COLO829 (cell line): ENCODE data around the gene FOXE3.

ENCODE experiments used
- DNase-seq: peaks from one replicate; pipeline ENCODE4 v3.0.0; 2012; ENCODE audit warnings: low spot score

Gene FOXE3

DNA sequence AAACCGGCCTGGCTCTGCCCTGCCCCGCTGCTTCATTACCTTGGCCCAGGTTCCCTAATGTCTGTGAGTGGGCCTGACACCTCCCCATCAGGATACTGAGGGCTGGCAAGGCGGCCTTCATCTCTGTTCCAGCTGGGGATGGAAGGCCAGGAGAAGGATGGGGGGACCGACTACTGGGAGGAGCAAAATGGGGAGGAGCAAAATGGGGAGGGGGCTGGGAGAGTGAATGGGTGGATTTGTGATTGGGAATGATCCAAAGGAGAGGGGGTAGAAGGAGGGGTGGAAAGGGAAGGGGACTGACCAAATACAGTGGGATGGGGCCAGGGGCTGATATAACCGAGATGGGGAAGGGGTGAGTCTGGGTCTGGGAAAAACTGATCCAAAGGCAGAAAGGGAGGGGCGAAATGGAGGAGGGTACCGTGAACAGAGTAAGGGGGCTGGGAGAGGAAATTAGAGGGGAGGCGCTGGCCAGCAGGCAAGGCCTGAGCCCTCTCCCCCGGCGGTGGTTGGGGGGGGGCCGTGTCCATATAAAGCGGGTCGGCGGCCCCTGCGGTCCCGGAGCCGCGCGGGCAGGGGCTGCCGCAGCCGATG is at the start of gene FOXE3:
Gene FOXE3 (plus strand): TSS at position 558 of the 591 bp plus-strand sequence. CDS start 31 bp downstream, at position 589.
- DNase-seq, result no peak

DNA sequence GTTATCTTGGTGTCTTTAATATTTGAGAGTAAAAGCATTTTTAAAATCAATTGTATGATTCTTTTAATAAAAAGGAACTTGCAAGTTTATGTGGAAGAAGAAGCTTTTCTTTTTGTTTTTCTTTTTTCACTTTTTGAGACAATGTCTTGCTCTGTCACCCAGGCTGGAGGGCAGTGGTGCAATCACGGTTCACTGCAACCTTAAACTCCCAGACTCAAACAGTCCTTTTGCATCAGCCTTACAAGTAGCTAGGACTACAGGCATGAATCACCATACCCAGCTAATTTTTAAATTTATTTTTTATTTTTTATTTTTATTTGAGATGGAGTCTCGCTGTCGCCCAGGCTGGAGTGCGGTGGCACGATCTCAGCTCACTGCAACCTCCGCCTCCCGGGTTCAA is 48.4 kb upstream of the FOXE3 start:
- DNase-seq, result no peak

DNA sequence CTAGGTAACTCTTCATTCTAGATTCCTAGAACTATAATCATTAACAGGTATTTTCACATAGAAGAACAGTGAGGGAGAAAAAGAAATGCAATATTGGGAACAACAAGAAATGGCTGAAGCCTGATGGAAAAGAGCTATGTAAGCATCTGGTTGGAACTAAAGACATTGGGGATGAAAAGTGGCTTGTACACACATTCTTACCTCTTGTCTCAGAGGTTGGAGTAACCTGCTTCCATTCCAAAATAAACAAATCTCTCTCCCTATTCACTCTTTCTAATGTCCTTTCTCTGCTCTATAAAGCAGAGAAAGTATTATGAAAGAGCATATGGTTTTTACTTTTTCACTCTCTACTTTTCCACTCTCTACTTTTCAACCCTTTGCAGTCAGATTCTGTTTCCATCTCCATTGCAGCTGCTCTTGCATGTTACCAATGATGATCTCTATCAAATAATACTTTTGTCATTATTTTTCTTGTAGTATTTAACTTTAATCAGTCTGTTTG is 45.0 kb upstream of the FOXE3 start:
- DNase-seq, result no peak

DNA sequence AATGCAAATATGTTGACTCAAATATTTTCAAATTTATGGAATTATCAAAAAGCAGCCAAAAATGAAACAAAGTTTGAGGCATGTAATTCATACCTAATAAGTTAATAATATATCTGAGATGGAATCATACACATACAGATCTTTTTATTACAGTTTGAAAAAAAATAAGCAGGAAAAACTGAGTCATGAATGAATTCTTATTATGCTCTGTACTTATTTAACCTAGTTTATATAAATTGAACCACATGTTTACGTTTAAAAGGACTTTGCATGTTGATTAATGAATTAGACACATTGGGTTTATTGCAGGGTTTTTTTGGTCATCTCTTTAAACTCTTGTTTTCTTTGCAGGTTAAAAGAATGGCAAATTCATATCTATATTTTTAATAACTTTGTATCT is 41.6 kb upstream of the FOXE3 start:
- peak; percentile 37 for DNase-seq

DNA sequence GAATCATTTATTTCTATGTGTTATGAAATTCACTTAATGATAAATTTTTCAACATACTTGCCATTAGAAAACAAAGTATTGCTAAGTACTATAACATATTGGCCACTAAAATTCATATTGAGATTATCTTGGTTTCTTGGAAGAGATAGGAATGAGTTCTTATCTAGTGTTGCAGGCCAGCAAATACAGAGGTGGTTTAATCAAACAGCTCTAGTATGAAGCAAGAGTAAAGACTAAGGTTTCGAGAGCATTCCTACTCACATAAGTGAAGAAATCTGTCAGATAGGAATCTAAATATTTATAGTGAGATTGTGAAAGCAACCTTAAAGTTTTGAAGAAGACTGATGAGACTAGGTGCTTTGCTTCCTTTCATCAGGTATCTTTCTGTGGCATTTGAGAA is 37.9 kb upstream of the FOXE3 start:
- DNase-seq, result no peak

DNA sequence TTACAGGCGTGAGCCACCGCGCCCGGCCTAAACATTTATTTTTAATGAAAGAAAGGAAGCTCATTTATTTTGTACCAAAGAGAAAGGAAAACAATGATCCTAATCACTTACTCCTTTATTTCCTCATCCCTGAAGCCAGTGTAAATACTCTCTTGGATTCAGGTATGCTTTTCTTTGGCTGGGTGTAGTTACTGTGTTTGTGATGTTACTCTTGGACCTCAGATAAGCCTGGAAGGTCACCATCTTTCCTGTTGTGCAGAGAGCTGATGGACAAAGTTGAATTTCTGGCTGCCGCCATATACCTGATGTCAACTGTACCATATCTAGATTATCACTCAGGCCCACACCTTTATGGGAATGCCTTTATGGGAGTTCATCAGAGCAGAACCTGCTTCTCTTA is 35.4 kb upstream of the FOXE3 start:
- no peak for DNase-seq

DNA sequence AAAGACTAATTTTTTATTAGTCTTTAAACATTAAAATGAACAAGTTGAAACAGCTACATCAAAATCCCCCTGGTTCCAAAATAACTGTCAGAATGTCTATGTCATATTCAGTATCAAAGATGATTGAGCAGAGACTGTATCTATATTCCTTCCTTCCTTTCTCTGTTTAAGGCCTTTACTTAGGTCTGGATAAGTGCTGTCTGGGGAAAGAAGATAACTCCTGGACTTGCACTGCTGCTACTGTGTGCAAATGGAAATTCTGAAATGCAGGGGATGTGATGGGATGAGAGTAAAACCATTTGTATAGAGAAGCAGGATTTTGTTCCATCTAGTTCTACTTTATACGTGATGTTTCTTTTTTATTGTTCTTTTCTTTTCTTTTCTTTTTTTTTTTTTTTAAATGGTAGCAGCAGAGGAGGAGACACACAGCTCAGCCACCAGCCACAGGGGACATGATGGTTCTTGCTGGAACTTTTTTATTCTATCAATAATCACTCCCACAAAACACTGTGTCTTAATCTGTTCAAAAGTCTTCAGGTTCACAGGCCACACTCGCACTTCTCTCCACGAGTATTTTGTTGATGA is 33.6 kb upstream of the FOXE3 start:
- no peak for DNase-seq

DNA sequence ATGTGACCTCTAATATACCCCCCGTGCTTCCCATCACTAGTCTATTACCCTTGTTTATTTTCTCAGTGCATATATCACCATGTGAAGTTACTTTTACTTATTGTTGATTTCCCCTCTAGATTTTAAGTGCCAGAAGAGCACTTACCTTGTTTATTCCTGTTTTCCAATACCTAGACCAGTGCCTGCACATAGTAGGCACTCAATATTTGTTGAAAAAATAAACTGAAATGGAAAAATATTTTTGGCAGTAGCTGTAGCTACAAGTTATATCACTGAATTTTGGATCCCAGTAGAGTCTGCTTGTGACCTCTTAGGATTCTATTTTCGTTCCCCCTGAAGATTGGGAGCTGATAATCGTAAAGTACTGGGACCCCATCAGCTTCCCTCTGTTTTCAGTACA is 32.0 kb upstream of the FOXE3 start:
- no peak for DNase-seq

DNA sequence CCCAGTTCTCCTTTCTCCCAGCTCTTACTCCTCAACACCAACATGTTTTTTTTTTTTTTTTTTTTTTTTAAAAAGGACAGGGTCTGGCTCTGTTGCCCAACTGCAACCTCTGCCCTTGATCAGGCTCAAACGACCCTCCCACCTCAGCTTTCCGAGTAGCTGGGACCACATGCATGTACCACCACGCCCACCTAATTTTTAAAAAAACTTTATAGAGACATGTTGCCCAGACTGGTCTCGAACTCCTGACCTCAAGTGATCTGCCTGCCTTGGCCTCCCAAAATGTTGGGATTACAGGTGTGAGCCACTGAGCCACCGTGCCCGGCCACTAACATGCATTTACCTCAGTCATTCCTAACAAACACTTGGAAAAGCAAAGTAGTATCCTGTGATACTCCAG is 31.1 kb upstream of the FOXE3 start:
- no peak for DNase-seq

DNA sequence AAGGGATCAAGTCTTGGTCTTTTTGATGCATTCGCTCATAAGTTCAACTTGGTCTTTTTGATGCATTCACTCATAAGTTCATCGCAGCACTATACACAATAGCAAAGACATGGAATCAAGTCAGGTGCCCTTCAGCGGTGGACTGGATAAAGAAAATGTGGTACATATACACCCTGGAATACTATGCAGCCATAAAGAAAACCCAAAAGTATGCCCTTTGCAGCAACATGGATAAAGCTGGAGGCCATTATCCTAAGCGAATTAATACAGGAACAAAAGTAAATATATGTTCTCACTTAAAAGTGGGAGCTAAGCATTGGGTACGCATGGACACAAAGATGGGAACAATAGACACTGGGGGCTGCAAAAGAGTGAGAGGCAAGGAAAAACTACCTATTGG is 29.8 kb upstream of the FOXE3 start:
- DNase-seq, result no peak

DNA sequence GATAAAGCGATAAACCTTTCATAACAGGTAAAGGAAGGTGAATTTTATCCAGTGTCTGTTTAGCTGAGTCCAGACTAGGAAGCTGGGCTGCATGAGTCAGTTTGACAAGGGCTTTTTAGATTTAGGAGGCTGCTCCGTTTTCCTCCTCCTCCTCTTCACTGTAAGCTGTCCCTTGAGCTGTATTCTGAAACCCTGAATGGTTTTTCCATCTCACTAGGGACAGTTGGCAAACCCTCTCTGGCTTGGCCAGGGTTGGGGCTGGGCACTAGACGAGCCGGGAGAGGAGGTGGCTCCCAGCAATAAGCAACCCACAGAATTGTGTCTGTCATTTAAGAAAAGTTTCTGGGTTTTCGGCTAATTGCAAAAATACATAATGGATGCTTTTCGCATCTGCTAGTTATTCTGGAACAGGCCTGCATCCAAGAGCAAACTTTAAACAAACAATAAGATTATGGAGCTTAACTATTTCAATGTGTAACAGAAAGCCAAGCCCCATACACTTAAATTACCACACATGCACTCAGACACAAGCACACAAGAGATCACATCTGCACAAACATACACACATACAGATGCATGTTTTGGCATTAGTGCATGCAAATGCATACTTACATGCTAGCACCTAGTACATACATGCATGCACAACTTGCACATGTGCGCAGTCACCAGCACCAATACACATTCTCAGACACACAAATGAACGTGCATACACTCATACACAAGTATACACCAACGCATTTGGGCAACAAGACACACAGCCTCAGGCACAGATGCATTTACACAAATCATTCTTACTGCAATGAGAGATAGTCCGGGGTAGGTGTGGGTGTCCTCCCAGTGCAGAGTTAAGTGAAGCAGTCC is 27.8 kb upstream of the FOXE3 start:
- no peak for DNase-seq

DNA sequence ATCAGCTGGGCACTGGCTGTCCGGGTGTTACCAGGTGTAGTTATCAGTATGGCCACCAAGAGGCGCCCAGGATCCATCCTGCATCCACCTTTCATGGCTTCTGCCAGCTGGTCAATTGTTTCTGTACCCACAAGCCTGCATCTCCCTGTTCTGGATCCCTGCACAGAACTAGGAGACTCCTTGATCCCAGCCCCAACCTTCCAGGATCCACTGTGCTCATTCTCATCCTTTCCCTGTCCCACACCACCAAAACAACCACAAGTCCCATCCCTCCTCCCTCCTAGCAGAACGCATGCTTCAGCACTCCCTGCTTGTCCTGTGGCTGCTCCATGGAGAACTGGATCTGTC is 27.2 kb upstream of the FOXE3 start:
- peak; percentile 62 for DNase-seq

DNA sequence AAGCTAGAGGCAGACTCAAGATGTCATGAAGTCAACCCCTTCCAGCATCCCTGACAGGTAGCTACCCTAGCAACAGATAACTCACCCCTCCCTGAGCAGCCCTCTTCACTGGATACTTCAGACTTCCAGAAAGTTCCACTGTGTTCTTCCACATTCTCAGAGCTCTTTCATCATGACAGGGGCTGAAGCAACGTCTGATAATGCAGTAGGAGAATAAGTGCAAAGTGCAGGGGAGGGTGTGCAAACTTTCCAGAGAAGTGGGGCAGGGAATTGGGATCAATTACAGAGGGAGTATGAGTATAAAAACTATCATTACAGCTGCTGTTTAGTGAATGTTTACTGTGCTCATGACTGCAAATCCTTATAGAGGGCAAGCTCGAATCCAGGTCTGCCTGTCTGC is 26.4 kb upstream of the FOXE3 start:
- no peak for DNase-seq

DNA sequence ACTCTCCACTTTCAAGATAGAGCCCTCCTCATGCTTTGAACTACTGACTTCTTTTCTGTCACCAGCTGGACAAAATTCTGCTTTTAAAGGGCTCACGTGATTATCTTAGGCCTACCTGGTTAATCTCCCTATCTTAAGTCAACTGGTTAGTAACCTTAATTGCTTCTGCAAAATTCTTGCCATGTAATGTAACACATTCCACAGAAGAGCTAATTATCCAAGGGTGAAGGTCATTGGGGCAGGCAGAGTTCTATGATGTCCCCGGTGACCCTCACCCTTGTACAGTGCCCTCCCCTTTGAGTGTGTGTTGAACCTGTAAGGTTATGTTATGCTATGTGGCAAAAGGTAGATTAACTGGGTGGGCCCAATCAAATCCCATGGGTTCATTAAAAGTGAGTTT is 25.2 kb upstream of the FOXE3 start:
- DNase-seq, result no peak

DNA sequence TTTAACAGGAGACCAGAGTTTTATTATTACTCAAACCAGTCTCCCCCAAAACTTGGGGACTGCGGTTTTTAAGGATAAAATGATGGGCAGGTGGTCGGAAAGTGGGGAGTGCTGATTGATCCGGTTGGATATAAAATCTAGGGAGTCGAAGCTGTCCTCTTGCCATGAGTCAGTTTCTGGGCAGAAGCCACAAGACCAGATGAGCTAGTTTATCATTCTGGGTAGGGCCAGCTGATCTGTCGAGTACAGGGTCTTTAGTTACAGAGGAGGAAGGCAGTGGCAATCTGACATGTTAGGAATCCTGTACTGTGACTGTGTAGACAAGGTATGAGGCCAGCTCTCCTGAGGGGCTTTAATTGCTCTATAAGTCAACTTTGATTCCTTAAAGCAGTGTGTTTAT is 22.9 kb upstream of the FOXE3 start:
- no peak for DNase-seq

DNA sequence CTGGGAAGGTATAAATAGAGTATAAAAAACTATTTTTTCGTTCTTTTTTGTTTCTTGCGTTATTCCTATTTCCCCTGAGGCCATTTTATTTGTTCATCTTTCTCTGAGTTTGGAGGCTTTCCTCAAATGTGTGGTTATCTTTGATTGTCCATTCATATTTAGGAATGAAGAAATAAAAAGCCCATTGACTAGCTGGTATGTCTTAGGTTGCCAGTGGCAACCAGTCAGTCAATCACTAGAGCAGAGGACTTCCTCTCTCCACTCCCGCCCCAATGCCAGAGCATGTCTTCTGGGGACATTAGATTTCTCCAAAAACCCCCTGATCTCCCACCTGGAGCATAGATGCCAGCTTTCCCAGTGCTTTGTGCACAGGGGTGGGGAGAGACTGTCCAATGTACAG is 20.7 kb upstream of the FOXE3 start:
- peak; percentile 96 for DNase-seq

DNA sequence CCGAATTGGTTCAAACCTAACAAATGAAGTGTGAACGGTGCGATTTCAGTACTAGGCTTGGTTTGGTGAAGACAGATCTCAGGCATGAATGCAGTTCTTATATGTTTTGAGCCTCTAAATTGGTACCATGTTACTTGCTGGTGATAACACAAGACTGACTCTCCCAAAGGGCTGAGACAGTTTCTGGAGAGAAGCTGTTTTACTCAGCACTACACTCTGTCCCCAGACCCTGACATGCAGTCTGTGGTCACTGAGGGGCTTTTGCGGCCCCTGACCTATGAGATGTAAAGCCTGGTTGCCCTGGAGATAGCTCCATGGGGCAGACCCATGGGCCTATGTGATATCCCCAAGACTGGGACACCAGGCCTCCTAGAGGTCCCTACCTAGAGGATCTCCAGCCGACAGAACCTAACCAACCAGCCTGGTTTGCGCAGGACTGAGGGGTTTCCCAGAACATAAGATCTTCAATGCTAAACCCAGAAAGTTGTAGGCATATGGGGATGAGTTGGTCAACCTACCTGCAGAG is 19.4 kb upstream of the FOXE3 start:
- no peak for DNase-seq

DNA sequence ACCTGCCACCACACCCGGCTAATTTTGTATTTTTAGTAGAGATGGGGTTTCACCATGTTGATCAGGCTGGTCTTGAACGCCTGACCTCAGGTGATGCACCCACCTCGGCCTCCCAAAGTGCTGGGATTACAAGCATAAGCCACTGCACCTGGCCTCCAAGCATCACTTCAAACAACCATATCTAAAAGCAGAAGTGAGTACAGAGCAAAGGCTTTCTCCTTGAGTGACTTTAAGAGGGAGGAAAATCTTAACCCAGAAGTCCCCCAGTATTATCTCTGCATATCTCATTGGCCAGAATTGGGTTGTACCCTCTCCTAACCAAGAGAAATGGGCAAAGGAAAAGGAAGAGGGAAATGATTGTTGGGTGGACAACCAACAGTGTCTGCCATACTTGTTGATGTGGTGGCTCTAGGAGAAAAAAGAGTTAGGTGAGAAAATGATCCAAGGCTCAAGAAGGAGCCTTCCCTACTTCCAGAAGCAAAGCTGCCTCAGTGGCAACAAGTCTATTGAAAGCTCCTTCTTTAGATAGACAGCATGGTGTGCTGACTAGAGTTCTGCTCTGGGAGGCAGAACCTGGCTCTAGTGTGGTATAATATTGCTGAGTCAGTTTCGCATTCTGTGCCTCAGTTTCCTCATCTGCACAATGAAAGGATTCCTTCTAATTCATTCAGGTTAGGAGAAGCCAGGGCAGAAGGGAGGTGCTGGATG is 16.8 kb upstream of the FOXE3 start:
- DNase-seq, result no peak

DNA sequence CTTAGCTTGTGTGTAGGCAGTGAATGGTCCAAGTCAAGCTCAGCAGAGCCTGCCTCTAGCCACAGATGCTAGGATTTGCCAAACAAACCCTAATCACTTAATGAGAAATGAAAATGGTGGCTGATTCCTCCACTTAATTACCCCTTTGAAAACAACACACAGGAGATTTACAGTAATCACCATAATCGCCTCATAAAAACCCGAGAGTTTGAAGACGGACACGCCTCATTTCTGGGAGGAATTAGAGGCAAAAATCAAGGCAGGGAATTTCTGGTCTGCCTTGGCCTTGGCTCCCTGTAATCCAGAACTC is 16.3 kb upstream of the FOXE3 start:
- DNase-seq, result no peak

DNA sequence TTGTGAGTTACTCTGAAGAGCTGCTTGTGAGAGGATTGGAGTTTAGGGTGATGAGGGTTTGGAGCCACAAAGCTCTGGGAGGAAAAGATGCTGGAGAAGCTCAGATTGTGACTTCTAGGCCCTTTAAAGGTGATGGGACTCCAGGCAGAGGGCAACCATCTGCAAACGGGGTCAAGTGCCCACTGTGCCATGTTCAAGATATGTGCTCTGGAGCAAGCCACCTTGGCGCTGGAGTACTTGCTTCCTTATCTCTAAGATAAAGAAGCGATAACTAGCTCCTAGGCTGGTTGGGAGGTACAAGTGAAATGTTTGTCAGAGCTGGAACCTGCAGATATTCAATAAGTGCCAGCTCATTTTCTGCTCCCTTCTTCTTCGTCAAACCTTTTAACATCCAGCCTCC is 14.3 kb upstream of the FOXE3 start:
- no peak for DNase-seq

DNA sequence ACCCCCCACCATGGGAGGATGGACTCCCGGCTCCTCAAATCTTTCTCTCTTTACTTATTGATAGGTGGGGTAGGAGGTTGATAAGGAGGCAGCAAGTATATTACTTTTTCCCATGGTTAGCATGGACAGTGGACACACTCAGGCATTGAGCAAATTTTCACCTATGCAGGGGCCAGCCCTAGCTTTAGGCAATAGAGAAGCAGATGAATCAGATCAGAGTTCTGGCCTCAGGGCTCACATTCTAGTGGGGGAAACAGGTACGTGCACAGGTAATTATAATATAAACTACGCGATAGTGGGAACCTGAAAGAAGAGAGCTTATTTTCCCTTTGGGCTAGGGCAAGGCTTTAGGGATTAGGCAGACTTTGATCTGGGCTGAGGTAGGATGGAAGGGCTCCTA is 13.5 kb upstream of the FOXE3 start:
- no peak for DNase-seq

DNA sequence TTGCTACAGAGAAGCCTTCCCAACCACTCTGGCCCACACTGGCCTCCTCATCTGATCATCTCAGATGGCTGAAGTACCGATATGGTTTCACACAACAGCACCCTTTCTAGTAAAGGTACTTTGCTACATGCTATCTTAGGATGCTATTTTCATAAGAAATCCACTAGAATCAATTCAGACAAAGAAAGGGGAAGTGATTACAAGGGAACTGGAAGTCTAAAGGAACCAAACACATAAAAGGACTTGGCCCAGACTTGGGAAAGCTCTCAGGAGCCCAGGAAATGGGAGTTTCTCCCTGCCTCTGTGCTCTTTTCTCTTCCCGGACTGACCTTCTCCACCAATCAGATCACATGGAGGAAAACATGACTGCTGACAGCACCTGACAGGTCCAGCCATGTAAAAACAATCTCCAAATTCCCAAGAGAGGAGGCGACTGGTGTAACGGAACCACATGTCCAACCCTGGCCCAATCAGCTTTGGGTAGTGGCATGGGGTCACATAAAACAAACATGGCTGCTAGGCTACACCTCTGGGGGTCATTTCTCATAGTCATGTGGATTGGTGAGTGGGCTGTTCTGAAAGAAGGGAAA is 12.7 kb upstream of the FOXE3 start:
- no peak for DNase-seq
